Measurements from ENCODE around the gene PPP1R3E.
"Not testable (repeated sequence)": the region's sequence is repeated elsewhere in the genome, so short reads cannot be mapped to it uniquely, and the experiment has no call there.

Gene PPP1R3E

DNA sequence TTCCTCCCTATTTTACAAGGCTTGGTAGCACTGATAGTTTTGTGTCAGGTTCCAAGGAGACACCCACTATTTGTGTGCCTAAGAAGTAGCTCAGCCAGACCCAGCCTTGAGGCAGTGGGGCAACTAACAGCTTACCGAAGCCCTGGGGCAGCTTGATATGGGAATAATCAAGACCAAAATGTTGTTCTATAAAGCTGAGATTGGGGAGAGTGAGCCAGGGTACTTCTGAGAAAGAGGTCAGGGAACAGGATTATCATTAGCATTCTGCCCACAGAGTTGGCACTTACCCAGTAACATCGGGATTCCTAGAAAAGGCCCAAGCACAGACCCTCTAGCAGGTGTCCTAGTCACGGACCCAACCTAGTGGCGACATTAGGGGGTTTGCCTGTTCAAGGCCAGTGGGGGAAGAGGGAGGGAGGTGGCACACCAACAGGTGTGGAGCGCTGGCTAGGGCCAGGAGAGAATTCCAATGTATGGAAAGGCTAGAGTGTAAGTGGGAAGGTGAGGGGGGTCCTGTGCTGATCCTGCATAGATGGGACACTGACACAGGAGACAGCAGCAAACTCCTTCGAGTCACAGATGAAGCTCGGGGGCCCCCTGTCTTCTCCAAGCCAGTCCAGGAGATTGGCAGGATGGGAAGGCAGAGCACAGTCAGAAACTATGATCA, 4.9 kb downstream of the PPP1R3E start:
- no peak for DNase-seq

DNA sequence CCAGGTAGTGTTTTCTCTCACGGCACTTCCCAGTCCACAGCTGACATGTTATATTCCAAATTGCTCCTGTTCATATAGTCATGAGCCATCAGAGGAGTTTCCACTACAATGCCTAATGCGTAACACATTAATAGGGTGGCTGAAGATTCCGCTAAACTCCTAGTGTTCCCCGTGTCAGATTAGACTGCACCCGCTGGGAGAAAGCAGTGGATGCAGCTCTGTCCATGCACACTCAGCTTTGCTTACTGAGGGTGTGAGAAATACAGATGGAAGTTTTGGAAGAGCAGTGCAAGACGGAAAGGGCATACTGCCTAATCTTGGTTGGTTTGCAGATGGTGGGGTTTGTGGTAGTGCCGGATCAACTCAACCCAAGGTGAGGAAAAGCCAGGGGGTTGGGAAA, 5.6 kb downstream of the PPP1R3E start:
- DNase-seq: no peak

DNA sequence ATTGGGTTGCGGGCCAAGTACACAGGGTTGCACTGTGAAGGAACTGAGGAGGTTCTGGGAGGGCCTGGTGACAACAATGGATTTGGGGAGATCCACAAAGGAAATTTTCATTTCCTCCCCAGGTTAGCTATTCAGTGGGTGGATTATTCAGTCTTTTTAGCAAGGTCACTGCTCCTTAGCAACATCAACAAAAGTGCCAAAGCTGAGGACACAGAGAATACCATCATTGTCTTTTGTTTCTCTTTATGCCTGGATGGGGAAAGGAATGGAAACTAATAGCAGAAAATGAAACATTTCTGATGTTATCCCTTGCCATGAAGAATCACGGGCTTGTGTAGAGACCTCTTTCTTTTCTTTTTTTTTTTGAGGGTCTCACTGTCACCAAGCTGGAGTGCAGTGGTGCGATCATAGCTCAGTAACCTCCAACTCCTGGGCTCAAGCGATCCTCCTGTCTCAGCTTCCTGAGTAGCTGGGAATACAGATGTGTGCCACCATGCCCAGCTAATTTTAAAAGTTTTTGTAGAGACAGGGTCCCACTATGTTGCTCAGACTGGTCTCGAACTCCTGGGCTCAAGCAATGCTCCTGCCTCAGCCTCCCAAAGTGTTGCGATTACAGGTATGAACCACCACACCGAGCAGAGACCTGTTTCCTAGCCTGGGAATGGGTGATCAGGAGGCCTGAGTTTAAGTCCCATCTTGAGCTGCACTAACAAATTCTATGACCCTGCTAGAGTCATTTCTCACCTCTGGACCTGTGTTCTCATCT, 6.5 kb downstream of the PPP1R3E start:
- no peak for DNase-seq

DNA sequence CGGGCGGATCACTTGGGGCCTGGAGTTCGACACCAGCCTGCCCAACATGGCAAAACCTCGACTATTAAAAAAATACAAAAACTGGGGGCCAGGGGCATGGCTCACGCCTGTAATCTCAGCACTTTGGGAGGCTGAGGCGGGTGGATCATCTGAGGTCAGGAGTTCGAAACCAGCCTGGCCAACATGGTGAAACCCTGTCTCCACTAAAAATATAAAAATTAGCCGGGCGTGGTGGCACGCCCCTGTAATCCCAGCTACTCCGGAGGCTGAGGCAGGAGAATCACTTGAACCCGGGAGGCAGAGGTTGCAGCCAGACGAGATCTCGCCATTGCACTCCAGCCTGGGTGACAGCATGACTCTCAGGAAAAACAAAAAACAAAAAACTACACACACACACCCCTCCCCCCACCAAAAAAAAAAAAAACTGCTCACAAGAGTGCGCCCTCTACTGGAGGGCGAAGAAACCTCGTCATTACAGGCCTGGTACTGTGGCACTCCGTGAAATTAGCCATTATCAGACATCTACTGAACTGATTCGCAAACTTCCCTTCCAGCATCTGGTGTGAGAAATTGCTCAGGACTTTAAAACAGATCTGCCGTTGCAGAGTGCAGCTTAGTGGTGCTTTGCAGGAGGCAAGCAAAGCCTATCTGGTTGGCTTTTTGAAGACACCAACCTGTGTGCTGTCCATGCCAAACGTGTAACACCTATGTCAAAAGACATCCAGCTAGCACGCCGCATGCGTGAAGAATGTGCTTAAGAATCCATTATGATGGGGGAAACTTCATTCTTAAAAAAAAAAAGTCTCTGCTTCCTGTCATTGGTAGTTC, 7.7 kb downstream of the PPP1R3E start:
- DNase-seq: peak; percentile 23

DNA sequence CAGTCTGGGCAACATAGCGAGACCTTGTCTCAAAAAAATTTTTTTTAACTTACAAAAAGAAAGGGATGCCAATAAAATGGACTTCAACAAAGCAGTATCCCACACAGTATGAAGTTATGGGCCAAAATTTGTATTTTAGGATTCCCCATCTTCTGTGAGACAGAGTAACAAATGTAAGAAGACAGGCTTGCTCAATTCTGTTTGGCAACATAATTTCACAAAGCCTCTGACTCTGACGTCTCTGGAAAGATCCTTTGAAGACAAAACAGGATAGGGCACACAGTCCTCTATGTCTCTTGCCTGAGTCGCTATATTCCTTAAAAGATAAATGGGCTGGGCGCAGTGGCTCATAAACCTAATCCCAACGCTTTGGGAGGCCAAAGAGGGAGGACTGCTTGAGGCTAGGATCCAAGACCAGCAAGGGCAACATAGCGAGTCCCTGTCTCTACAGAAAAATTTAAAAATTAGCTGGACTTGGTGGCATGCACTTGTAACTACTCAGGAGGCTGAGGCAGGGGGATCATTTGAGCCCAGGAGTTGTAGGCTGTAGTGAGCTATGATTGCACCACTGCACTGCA, 15.7 kb downstream of the PPP1R3E start:
- DNase-seq: no peak

- peak; percentile 97 for DNase-seq
Measured at GRCh38 chr14:23286020-23286901, 16.4 kb downstream of the PPP1R3E start, which contains the start of gene HOMEZ. TSS of gene HOMEZ (minus strand) at chr14:23286132. CDS start at chr14:23285952, 180 bp downstream.

DNA sequence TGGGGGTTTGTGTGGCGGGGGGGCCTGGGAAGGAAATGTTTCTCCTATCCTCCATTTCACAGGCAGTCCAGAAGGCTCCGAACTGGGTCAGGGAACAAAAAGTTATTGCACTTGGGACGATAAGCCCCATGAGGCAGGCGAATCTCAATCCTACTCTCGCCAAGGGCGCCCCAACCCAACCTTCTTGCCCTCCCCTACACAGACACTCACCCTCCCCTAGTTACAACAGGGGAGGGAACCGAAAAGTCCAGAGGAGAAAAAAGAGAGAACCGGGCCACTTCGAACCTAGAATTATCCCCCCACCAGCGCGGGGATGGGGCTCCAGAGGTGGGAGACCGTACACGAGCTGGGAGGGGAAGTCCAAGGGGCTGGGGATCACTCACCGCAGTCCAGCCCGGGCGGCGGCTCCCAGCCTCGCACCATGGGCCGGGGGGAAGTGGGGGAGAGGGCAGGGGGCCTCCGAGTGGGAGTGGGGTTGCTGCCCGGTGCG, 17.1 kb downstream of the PPP1R3E start:
- no peak for DNase-seq

GRCh38 chr14:23284654-23285529, 17.8 kb downstream of the PPP1R3E start:
- DNase-seq: no peak

DNA sequence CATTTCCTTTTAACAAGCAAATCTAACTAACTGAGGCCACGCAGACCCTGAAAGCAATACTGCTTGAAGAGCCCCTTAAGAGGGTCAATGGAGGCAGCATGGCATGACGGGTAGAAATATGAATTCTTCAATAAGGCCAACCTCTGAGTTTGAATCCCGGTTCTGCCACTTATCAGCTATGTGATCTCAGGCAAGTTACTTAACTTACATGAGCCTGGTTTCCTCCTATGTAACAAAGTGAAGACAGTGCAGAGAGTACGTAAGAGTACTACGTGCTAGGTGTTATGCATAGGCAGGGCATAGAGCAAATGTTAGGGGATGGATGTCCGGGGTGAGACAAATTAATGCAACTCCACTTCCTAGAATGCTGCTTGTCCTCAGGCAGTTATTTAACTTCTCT, 21.4 kb downstream of the PPP1R3E start:
- no peak for DNase-seq

- DNase-seq: not testable (repeated sequence)
Measured at GRCh38 chr14:23277928-23278327, 24.7 kb downstream of the PPP1R3E start.

GRCh38 chr14:23277189-23277588, 25.5 kb downstream of the PPP1R3E start:
- DNase-seq: no peak

DNA sequence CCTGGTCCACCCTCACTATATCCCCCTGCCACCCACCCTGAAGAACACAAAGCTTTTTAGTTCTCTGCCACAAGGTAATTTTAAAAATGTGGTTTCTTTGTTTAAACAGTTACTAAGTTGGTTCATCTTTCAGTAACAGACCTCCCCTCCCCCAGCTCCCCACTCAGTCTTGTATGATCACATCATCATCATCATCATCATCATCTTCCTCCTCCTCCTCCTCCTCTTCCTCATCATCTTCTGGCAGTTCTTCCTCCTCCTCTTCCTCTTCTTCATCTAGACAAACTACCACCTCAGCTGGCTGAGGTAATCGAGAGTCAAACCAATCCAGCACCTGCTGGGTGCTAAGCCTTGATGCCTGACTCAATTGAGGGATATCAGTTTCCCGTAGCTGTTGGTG, 27.2 kb downstream of the PPP1R3E start:
- no peak for DNase-seq

GRCh38 chr14:23269193-23269592, 33.5 kb downstream of the PPP1R3E start:
- DNase-seq: no peak

- not testable (repeated sequence) for DNase-seq
Measured at GRCh38 chr14:23260849-23261248, 41.8 kb downstream of the PPP1R3E start.

DNA sequence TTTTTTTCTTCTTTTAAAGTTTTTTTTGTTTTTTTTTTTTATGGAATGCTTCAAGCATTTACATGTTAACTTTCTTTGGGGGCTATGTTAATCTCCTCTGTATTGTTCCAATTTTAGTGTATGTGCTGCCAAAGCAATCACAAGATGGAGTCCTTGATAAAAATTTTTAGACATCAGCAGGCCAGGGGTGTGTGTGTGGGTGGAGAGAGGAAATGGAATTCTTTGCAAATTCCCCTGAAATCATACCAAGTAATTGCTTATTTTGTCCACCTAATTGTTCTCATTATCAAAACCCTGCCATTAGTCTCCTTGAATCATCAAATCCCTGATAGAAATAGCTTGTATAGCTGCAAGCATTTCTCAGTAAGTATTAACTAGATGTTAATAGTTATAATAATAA, 43.2 kb downstream of the PPP1R3E start:
- no peak for DNase-seq

- no peak for DNase-seq
Measured at GRCh38 chr14:23258256-23258655, 44.4 kb downstream of the PPP1R3E start.

- no peak for DNase-seq
Measured at GRCh38 chr14:23252420-23253333, 50.0 kb downstream of the PPP1R3E start.

DNA sequence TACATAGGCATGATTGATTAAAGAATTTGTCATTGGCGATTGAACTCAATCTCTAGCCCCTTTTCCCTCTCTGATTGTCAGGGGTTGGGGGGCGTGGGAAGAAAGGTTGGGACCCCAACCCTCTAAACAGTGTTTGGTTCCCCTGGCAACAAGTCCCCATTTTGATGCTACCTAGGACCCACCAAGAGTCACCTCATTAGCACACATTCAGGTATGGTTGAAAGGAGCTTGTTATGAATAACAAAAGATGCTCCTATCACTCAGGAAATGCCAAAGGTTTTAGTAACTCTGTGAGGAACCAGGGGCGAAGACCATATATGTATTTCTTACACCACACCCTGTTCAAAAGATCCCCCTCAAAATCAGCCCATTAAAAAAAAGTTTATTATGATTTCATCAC, 50.7 kb downstream of the PPP1R3E start:
- no peak for DNase-seq

- no peak for DNase-seq
Measured at GRCh38 chr14:23249824-23250223, 52.8 kb downstream of the PPP1R3E start.

DNA sequence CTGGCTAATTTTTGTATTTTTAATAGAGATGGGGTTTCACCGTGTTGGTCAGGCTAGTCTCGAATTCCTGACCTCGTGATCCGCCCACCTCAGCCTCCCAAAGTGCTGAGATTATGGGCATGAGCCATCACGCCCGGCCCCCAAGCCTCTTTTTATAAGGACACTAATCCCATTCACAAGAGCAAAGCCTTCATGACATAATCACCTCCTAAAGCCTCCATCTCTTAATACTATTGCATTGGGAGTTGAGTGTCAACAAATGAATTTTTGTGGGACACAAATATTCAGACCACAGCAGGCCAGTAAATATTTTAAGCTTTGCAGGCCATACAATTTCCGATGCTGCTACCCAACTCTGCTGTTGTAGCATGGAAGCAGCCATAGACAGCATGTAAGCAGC, 54.1 kb downstream of the PPP1R3E start:
- DNase-seq: no peak

All from DMS153 (cell line).